ENCODE measurements around the gene HOXC5.
"Not testable (repeated sequence)": the region's sequence is repeated elsewhere in the genome, so short reads cannot be mapped to it uniquely, and the experiment has no call there.

DNA sequence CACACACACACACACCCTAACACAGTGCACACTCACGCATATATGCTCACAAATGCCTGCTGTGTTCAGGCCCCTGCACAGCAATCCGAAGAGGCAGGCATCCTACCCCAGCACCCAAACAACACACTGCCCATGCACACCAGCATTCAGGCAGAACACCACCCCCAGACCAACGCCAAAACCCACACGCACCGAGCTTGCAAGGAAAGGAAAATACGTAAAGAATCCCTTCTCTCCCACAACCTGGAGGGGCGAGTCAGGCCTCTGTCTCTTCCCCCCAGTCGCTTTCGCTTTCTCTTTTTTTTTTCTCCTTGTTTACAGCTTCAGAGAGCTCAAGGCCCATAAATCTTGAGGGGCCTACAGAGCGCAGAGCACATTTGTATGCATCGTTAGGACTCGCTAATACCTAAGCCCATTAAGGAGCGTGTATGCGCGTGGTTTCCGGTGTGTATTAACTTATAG is 48.2 kb downstream of the HOXC5 start:
- TF ChIP-seq, protein P1, sequence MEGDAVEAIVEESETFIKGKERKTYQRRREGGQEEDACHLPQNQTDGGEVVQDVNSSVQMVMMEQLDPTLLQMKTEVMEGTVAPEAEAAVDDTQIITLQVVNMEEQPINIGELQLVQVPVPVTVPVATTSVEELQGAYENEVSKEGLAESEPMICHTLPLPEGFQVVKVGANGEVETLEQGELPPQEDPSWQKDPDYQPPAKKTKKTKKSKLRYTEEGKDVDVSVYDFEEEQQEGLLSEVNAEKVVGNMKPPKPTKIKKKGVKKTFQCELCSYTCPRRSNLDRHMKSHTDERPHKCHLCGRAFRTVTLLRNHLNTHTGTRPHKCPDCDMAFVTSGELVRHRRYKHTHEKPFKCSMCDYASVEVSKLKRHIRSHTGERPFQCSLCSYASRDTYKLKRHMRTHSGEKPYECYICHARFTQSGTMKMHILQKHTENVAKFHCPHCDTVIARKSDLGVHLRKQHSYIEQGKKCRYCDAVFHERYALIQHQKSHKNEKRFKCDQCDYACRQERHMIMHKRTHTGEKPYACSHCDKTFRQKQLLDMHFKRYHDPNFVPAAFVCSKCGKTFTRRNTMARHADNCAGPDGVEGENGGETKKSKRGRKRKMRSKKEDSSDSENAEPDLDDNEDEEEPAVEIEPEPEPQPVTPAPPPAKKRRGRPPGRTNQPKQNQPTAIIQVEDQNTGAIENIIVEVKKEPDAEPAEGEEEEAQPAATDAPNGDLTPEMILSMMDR (IDR thresholded peaks at IDR 0.05; ENCODE audit: low read length), result not testable (repeated sequence)
- not testable (repeated sequence) for TF ChIP-seq EZH2phosphoT487 (IDR thresholded peaks at IDR 0.05; ENCODE audit: low read length); EZH2 (optimal IDR thresholded peaks at IDR 0.05; ENCODE audit: low read depth, low read length)
